ENCODE data around the gene FAIM.

- TF ChIP-seq POLR2A (IDR thresholded peaks at IDR 0.05) (no peak), EP300 (IDR thresholded peaks at IDR 0.05) (no peak)
These were observed 15.9 kb downstream of the FAIM start for GRCh38 chr3:138624518-138624917.

Measured in ovary (tissue), 1 donor.